HepG2 (cell line): Measurements from ENCODE around the gene MBNL3. TPM values are rescaled to one million over a fixed set of nuclear protein-coding genes. Genes with fewer than 3 reads are reported as not detected.

Experiments used
- ATAC-seq: fragments of 200-7000 bp; cut with Tn5 transposase; 3 replicates; pipeline ENCODE4 v1.9.1; 2020; ENCODE audit warnings: mild to moderate bottlenecking, moderate library complexity
- BruUV-seq: library from RNA; stranded (reverse); fragments of 400-500 nt; replicated peaks from 2 replicates; lab custom pipeline; 2021; lab: Mats Ljungman, UMichigan
- CTCF ChIA-PET: fragments of 300-600 bp; formaldehyde crosslinking; extraction: SDS; loops from one replicate; lab custom pipeline; 2021; ENCODE audit warnings: low total read pairs, inconsistent platforms, low intra/inter-chr PET ratio; lab: Yijun Ruan, JAX
- POLR2A ChIA-PET: fragments of 350-600 bp; sonication (Branson Sonifier 250); formaldehyde crosslinking; loops from one replicate; lab custom pipeline; 2020; ENCODE audit warnings: antibody characterized with exemption, inconsistent platforms; lab: Yijun Ruan, JAX
- DNase-seq: peaks from one replicate; pipeline ENCODE4 v3.0.0-alpha.2; 2015; ENCODE audit warnings: low spot score
- FAIRE-seq: peaks from 3 replicates; lab custom pipeline; 2011; peaks lifted over from hg19 to GRCh38; lab: Jason Lieb, UNC
- H2AFZ ChIP-seq: one replicate; pipeline ENCODE4 v1.6.1; 2011; ENCODE audit warnings: low read length, inconsistent platforms
- H3K27ac ChIP-seq: fragments of 300-600 bp; 3 replicates; pipeline ENCODE4 v1.8.0; 2011; ENCODE audit warnings: mixed run types, mild to moderate bottlenecking, mixed read lengths, low read length, inconsistent platforms; ENCODE audit not compliant: insufficient read depth; ENCODE audit errors: extremely low read length
- H3K27me3 ChIP-seq, 2 experiments: fragments of 200-600 bp in 1 of 2; 2 replicates in 1 of 2; 3 replicates in 1 of 2; pipeline versions ENCODE4 v1.6.0 to v1.8.0; 2011; ENCODE audit warnings: low read length in 2 of 2, mild to moderate bottlenecking in 2 of 2, moderate library complexity in 2 of 2, inconsistent platforms in 1 of 2; ENCODE audit not compliant: insufficient read depth in 2 of 2, control insufficient read depth in 1 of 2
- H3K36me3 ChIP-seq, 2 experiments: fragments of 200-600 bp in 1 of 2; replicated peaks in 1 of 2; 2 replicates in 1 of 2; 3 replicates in 1 of 2; pipeline versions ENCODE4 v1.5.1 to v1.8.0; 2011; ENCODE audit warnings: low read length in 2 of 2, inconsistent platforms in 1 of 2; ENCODE audit not compliant: insufficient read depth in 2 of 2, control insufficient read depth in 1 of 2
- H3K4me1 ChIP-seq: 2 replicates; pipeline ENCODE4 v1.5.1; 2012; ENCODE audit warnings: low read length, inconsistent platforms; ENCODE audit not compliant: insufficient read depth
- H3K4me2 ChIP-seq: 2 replicates; pipeline ENCODE4 v1.6.0; 2011; ENCODE audit warnings: low read depth, low read length, inconsistent platforms
- H3K4me3 ChIP-seq, 3 experiments: fragments of 200-600 bp in 1 of 3; sonication (generic), shearing (Covaris generic) in 1 of 3; replicated peaks in 1 of 3; 2 replicates each; pipeline ENCODE4 v1.5.1; 2011 to 2016; ENCODE audit warnings: low read length in 3 of 3, inconsistent platforms in 2 of 3, low read depth in 2 of 3, mild to moderate bottlenecking in 2 of 3, control low read depth in 1 of 3, mixed read lengths in 1 of 3; ENCODE audit not compliant: insufficient read depth in 1 of 3
- H3K79me2 ChIP-seq: one replicate; pipeline ENCODE4 v1.6.1; 2011; ENCODE audit warnings: low read length, inconsistent platforms; ENCODE audit not compliant: insufficient read depth
- H3K9ac ChIP-seq: 2 replicates; pipeline ENCODE4 v1.6.0; 2011; ENCODE audit warnings: mild to moderate bottlenecking, low read depth, low read length, inconsistent platforms; ENCODE audit not compliant: insufficient read depth
- H3K9me3 ChIP-seq: 2 replicates; pipeline ENCODE4 v1.5.1; 2012; ENCODE audit warnings: mild to moderate bottlenecking, low read length
- H4K20me1 ChIP-seq: 2 replicates; pipeline ENCODE4 v1.6.0; 2011; ENCODE audit warnings: inconsistent platforms, mild to moderate bottlenecking, low read length, moderate library complexity; ENCODE audit not compliant: insufficient read depth
- AHR ChIP-seq: IDR thresholded peaks from 2 replicates; pipeline ENCODE4 v1.6.1; 2018; ENCODE audit warnings: missing genetic modification reagents, missing compliant biosample characterization
- ARNTL ChIP-seq: sonication (generic); formaldehyde crosslinking; IDR thresholded peaks from 2 replicates; pipeline ENCODE4 v1.4.0; 2020; ENCODE audit warnings: mild to moderate bottlenecking, missing genetic modification reagents
- ATAD3A ChIP-seq: sonication (generic); formaldehyde crosslinking; IDR thresholded peaks from 2 replicates; pipeline ENCODE4 v1.4.0; 2020; ENCODE audit warnings: missing genetic modification reagents
- PRDM4 ChIP-seq: sonication (generic); formaldehyde crosslinking; IDR thresholded peaks from 2 replicates; pipeline ENCODE4 v1.9.0; 2021; ENCODE audit warnings: missing genetic modification reagents, borderline replicate concordance
- ZNF33A ChIP-seq: sonication (generic); formaldehyde crosslinking; IDR thresholded peaks from 2 replicates; pipeline ENCODE4 v1.5.1; 2020; ENCODE audit warnings: missing genetic modification reagents, mild to moderate bottlenecking, moderate library complexity, borderline replicate concordance
- ZNF510 ChIP-seq: sonication (generic); formaldehyde crosslinking; IDR thresholded peaks from 2 replicates; pipeline ENCODE4 v1.4.0; 2020; ENCODE audit warnings: low read depth, mild to moderate bottlenecking, missing genetic modification reagents
- WGBS: methylation state at CpG from one replicate; pipeline ENCODE4 v1.1.6; 2017; ENCODE audit warnings: low lambda C conversion rate; 5-methylcytosine and 5-hydroxymethylcytosine counted together
- in situ Hi-C: cut with HindIII; loops from 2 replicates; pipeline ENCODE4 v1.10.0; 2017; ENCODE audit warnings: low pct_unique_long_range_greater_than_20kb; ENCODE audit not compliant: extremely low pct_ligation_motif_present
- intact Hi-C: fragments of 100-400 bp; cut with micrococcal nuclease; formaldehyde crosslinking; loops from one replicate; pipeline ENCODE4 v1.10.0; 2022; ENCODE audit not compliant: unreplicated experiment
- polyA plus RNA-seq, 8 experiments: library from polyadenylated mRNA; depleted of rRNA in 3 of 8; stranded (reverse) in 7 of 8; unstranded in 1 of 8; fragments of >200 nt; fragmentation: Illumina TruSeq in 4 of 8; extraction: Trizol in 4 of 8; gene quantifications; 2 replicates each; pipeline versions ENCODE4 v1.2.1 to v1.2.3, GENCODE V29; 2011 to 2016; ENCODE audit warnings: low read depth in 4 of 8, missing spikeins in 1 of 8, mixed read lengths in 1 of 8; ENCODE audit not compliant: insufficient read depth in 1 of 8
- total RNA-seq, 5 experiments: library from RNA; depleted of rRNA; stranded (reverse); fragments of >200 nt; fragmentation: Illumina TruSeq; extraction: Trizol; gene quantifications; 2 replicates each; pipeline ENCODE4 v1.2.3, GENCODE V29; 2016; ENCODE audit warnings: low read depth in 1 of 5
- TF ChIP-seq, protein P1 (sequence below): sonication (generic); formaldehyde crosslinking; IDR thresholded peaks from 2 replicates; pipeline ENCODE4 v1.8.0; 2023; ENCODE audit warnings: mild to moderate bottlenecking, missing genetic modification reagents

The MBNL3 gene
- total and polyA plus RNA-seq, 2 of the 13 experiments (the other 11 are each of a cell fraction or from before 2014, with no cell fraction given) = 155 to 257 TPM

DNA sequence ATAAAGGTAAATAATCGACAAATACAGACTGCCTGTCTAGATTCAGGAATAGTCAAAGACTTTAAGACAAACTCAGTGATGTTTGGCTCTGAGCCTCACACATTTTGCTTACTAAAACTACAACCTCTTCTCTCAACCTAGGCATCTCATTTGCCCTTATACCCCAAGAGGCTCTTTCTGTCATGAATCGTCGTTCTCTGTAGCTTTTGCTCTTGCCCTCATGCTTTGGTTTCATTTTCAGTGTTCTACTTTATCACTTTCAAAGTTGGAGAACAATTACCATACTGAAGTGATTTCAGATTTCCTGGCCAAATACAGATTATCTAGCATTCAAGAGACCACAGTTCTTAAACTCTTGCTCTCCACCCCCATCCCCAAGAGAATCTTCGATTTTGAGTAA is 155.5 kb downstream of the MBNL3 start:
- H3K4me3 ChIP-seq = no peak overlapping the region
- DNase-seq = no peak
- no peak for TF ChIP-seq AHR (CRISPR knock-in tag)
- TF ChIP-seq ZNF510 = no peak
- no peak for TF ChIP-seq ZNF33A
- no peak for TF ChIP-seq ARNTL
- no peak for TF ChIP-seq ATAD3A
- TF ChIP-seq PRDM4 (CRISPR knock-in tag) = no peak
- TF ChIP-seq, protein P1, sequence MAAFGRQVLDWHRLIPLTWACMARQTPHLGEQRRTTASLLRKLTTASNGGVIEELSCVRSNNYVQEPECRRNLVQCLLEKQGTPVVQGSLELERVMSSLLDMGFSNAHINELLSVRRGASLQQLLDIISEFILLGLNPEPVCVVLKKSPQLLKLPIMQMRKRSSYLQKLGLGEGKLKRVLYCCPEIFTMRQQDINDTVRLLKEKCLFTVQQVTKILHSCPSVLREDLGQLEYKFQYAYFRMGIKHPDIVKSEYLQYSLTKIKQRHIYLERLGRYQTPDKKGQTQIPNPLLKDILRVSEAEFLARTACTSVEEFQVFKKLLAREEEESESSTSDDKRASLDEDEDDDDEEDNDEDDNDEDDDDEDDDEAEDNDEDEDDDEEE (CRISPR knock-in tag) = no peak
- in situ Hi-C loops (no loop called here), intact Hi-C loops (no loop called here)
- no peak for FAIRE-seq
- H3K4me1 ChIP-seq = peaks cover 70% of the 10 kb centered on the region
- BruUV-seq = no TSS peak
- H3K9ac ChIP-seq = no peak overlapping the region
- no peaks in the 10 kb centered on the region for H3K27me3 ChIP-seq
- no peaks in the 10 kb centered on the region for H3K9me3 ChIP-seq
- H2AFZ ChIP-seq = no peak overlapping the region
- 92% methylated on average over 4 of the region's 4 CpGs for WGBS
- no peak for ATAC-seq
- POLR2A ChIA-PET = no interaction called here
- no peak overlapping the region for H3K27ac ChIP-seq
- no peak overlapping the region for H3K4me2 ChIP-seq
- CTCF ChIA-PET = no interaction called here
- no peaks in the 10 kb centered on the region for H3K36me3 ChIP-seq
- no peaks in the 10 kb centered on the region for H4K20me1 ChIP-seq
- no peaks in the 10 kb centered on the region for H3K79me2 ChIP-seq
